NCI-H748 treated with DMSO at 0.1 percent for 48 hours (cell line): ENCODE measurements around the gene CHKA.
A peak's percentile ranks its signal among the peaks of the same experiment; 100 is the strongest.

Experiments
- DNase-seq: peaks from one replicate; lab custom pipeline; 2025; lab: John Stamatoyannopoulos, UW

Gene CHKA

GRCh38 chr11:68013611-68014156 lies 107.5 kb downstream of the CHKA start:
- no peak for DNase-seq

GRCh38 chr11:68012843-68013610 lies 108.2 kb downstream of the CHKA start:
- DNase-seq: no peak

- no peak for DNase-seq
Measured at GRCh38 chr11:68012044-68012842, 108.9 kb downstream of the CHKA start.

GRCh38 chr11:68011051-68011943 lies 109.9 kb downstream of the CHKA start:
- DNase-seq: no peak

GRCh38 chr11:68010090-68011041 lies 110.8 kb downstream of the CHKA start, which contains the start of gene ALDH3B1:
Gene ALDH3B1 (plus strand): TSS chr11:68010327. CDS start chr11:68015298, 4,971 bp downstream.
- no peak for DNase-seq

GRCh38 chr11:68009391-68010089 lies 111.6 kb downstream of the CHKA start:
- no peak for DNase-seq

- DNase-seq: no peak
Measured at GRCh38 chr11:68008381-68009337, 112.5 kb downstream of the CHKA start.

- DNase-seq: no peak
Measured at GRCh38 chr11:68007498-68008380, 113.4 kb downstream of the CHKA start.

- no peak for DNase-seq
Measured at GRCh38 chr11:68006606-68007166, 114.5 kb downstream of the CHKA start.

- no peak for DNase-seq
Measured at GRCh38 chr11:68004551-68005335, 116.4 kb downstream of the CHKA start.

GRCh38 chr11:68003846-68004550 lies 117.2 kb downstream of the CHKA start, which contains the start of gene UNC93B1:
Gene UNC93B1 (minus strand): TSS chr11:68004097. CDS start chr11:68004043, 54 bp downstream.
- DNase-seq: peak; percentile 38

- DNase-seq: peak; percentile 14
Measured at GRCh38 chr11:68002938-68003845, 118.0 kb downstream of the CHKA start.
